ENCODE measurements around the gene SIRT7. TPM values are rescaled to one million over a fixed set of nuclear protein-coding genes. Genes with fewer than 3 reads are reported as not detected.

The SIRT7 gene
- total RNA-seq, 3 donors from 2014 or later, result 41.1 to 47.2 (median 46.3) TPM

DNA sequence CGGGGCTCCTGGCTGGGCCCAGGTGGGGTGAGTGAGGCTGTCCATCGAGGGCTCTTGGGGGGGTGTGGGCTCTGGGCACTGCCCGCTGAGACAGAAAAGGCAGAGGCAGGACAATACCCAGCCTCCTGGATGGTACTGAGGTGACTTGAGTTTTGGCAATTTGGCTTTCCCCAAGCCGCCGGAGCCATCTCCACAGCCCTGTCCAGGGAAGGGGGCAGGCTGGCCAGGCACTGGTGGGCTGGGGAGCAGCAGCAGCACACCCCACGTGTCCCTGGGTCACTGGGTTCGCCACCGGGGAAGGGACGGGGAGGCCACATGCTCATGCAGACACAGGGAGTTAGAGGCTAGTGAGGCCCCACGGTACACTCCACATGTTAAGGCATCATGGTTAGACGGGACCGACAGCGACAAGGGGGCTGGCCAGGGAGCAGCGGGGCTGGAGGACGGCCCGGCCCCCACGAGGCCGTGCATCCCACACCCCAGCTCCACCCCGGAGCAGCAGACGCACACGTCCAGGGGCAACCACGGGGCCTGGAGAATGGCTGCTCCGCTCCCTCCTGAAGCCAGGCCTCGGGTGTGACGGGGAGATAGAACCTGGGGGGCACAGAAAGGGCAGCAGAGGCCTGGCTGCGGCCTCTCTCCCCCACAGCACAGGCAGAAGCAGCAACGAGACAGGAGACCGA, 49.8 kb downstream of the SIRT7 start:
- no peak for DNase-seq
- ATAC-seq, result no peak
- H3K27me3 Mint-ChIP-seq (ENCODE audit: low read depth), result no peaks in the 10 kb centered on the region
- no peaks in the 10 kb centered on the region for H3K9me3 Mint-ChIP-seq
- no peak overlapping the region for H3K4me3 Mint-ChIP-seq
- H3K36me3 Mint-ChIP-seq (ENCODE audit: insufficient read depth), result peaks cover 9% of the 10 kb centered on the region
- H3K4me1 Mint-ChIP-seq (ENCODE audit: low read depth), result peaks cover 35% of the 10 kb centered on the region

- Mint-ChIP-seq H3K27me3 (ENCODE audit: low read depth) (no peaks in the 10 kb centered on the region), H3K4me1 (ENCODE audit: low read depth) (peaks cover 36% of the 10 kb centered on the region), H3K36me3 (ENCODE audit: insufficient read depth) (peaks cover 14% of the 10 kb centered on the region), H3K4me3 (peak overlapping the region; percentile 21), H3K9me3 (no peaks in the 10 kb centered on the region)
- no peak for DNase-seq
- no peak for ATAC-seq
These were observed 50.6 kb downstream of the SIRT7 start for GRCh38 chr17:81867170-81867990.

- no peak for DNase-seq
- H3K4me3 Mint-ChIP-seq, result no peak overlapping the region
These were observed 51.4 kb downstream of the SIRT7 start for GRCh38 chr17:81866440-81867169.

DNA sequence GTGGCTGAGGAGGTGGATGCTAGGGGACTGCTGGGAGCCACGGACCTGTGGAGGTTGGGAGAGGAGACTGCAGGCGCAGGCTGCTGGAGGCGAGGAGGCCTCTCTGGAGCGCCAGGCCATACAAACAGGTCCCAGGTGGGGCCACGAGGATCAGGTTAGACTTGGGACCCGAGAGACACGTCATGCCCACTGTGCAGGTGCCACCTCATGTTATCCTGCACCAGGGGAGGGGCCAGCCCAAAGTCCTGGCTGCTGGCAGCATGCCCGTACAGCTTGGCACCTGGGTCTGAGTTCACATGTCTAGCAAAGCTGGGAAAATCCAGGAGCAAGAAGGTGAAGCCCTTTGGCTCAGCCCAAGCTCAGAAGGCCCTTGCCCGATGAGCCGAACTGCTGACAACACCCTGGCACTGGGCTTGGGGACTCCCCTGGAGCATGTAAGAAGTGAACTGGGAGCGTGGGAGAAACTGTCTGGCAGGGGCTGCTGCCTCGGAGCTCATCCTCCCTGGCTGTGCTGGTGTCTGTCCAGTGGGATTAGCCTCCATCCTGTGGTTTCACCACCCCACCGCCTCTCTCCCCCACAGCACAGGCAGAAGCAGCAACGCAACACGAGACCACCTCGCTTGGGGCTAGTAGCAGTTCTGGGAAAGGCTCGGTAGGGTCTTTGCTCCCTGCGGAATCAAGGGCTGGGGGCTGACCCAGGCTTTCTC, 52.1 kb downstream of the SIRT7 start:
- no peak for DNase-seq
- H3K27me3 Mint-ChIP-seq (ENCODE audit: low read depth), result no peaks in the 10 kb centered on the region
- no peak overlapping the region for H3K4me3 Mint-ChIP-seq
- H3K9me3 Mint-ChIP-seq, result no peaks in the 10 kb centered on the region
- H3K36me3 Mint-ChIP-seq (ENCODE audit: insufficient read depth), result peaks cover 14% of the 10 kb centered on the region
- H3K4me1 Mint-ChIP-seq (ENCODE audit: low read depth), result peaks cover 36% of the 10 kb centered on the region
- ATAC-seq, result no peak

More at GRCh38 chr17:81866440-81867169, 51.4 kb downstream of the SIRT7 start:
- no peak for ATAC-seq
- peaks cover 14% of the 10 kb centered on the region for H3K36me3 Mint-ChIP-seq (ENCODE audit: insufficient read depth)
- H3K27me3 Mint-ChIP-seq (ENCODE audit: low read depth), result no peaks in the 10 kb centered on the region
- peaks cover 36% of the 10 kb centered on the region for H3K4me1 Mint-ChIP-seq (ENCODE audit: low read depth)
- H3K9me3 Mint-ChIP-seq, result no peaks in the 10 kb centered on the region

GRCh38 chr17:81865358-81865732, 52.6 kb downstream of the SIRT7 start:
- H3K9me3 Mint-ChIP-seq, result no peaks in the 10 kb centered on the region
- no peaks in the 10 kb centered on the region for H3K27me3 Mint-ChIP-seq (ENCODE audit: low read depth)
- ATAC-seq (no peak), DNase-seq (no peak)
- peaks cover 14% of the 10 kb centered on the region for H3K36me3 Mint-ChIP-seq (ENCODE audit: insufficient read depth)
- H3K4me3 Mint-ChIP-seq, result no peak overlapping the region
- peaks cover 36% of the 10 kb centered on the region for H3K4me1 Mint-ChIP-seq (ENCODE audit: low read depth)

- Mint-ChIP-seq H3K9me3 (no peaks in the 10 kb centered on the region), H3K27me3 (ENCODE audit: low read depth) (no peaks in the 10 kb centered on the region), H3K4me1 (ENCODE audit: low read depth) (peaks cover 35% of the 10 kb centered on the region), H3K4me3 (peak overlapping the region; percentile 80), H3K36me3 (ENCODE audit: insufficient read depth) (peaks cover 14% of the 10 kb centered on the region)
- no peak for DNase-seq
- ATAC-seq, result no peak
These were observed 53.9 kb downstream of the SIRT7 start for GRCh38 chr17:81863833-81864768.

GRCh38 chr17:81863123-81863675, 54.8 kb downstream of the SIRT7 start:
- ATAC-seq (no peak), DNase-seq (no peak)
- no peaks in the 10 kb centered on the region for H3K9me3 Mint-ChIP-seq
- H3K4me3 Mint-ChIP-seq, result peak overlapping the region; percentile 80
- H3K27me3 Mint-ChIP-seq (ENCODE audit: low read depth), result no peaks in the 10 kb centered on the region
- peaks cover 14% of the 10 kb centered on the region for H3K36me3 Mint-ChIP-seq (ENCODE audit: insufficient read depth)
- H3K4me1 Mint-ChIP-seq (ENCODE audit: low read depth), result peaks cover 40% of the 10 kb centered on the region

Other genes with a start within 250 kb of the SIRT7 start
- gene ARL16, start 234.4 kb downstream of the SIRT7 start, total RNA-seq, result 10 to 100 TPM; 27.3 to 38.6 (median 27.9) TPM
- gene HGS, start 234.2 kb downstream of the SIRT7 start, total RNA-seq, result 100 to 1,000 TPM; 146 to 162 (median 147) TPM
- gene MRPL12, start 214.8 kb downstream of the SIRT7 start, total RNA-seq, result 100 to 1,000 TPM; 294 to 372 (median 359) TPM
- 10 to 100 TPM; 29.9 to 47.8 (median 38.8) TPM for gene SLC25A10, start 205.9 kb downstream of the SIRT7 start, total RNA-seq
- not detected for gene GCGR, start 114.0 kb downstream of the SIRT7 start, total RNA-seq
- 100 to 1,000 TPM; 100 to 112 (median 110) TPM for gene MCRIP1, start 84.9 kb downstream of the SIRT7 start, total RNA-seq
- not detected for gene PPP1R27, start 83.1 kb downstream of the SIRT7 start, total RNA-seq
- 100 to 1,000 TPM; 442 to 487 (median 478) TPM for gene P4HB, start 57.6 kb downstream of the SIRT7 start, total RNA-seq
- gene ARHGDIA, start 46.8 kb downstream of the SIRT7 start, total RNA-seq, result 100 to 1,000 TPM; 789 to 858 (median 821) TPM
- 100 to 1,000 TPM; 321 to 369 (median 324) TPM for gene ALYREF, start 26.6 kb downstream of the SIRT7 start, total RNA-seq
- gene ANAPC11, start 26.5 kb downstream of the SIRT7 start, total RNA-seq, result 100 to 1,000 TPM; 128 to 157 (median 153) TPM
- gene NPB, start 15.9 kb downstream of the SIRT7 start, total RNA-seq, result under 1 TPM in 2 of 3 donors, not detected in 1; 0.14 to 0.24 TPM
- 10 to 100 TPM; 23.5 to 25.8 (median 25.7) TPM for gene PCYT2, start 6.8 kb downstream of the SIRT7 start, total RNA-seq
- gene MAFG, start 9.6 kb upstream of the SIRT7 start, total RNA-seq, result 10 to 100 TPM; 42.9 to 50.9 (median 43.4) TPM
- gene PYCR1, start 19.1 kb upstream of the SIRT7 start, total RNA-seq, result 100 to 1,000 TPM; 192 to 199 (median 194) TPM
- not detected for gene MYADML2, start 29.1 kb upstream of the SIRT7 start, total RNA-seq
- gene NOTUM, start 43.0 kb upstream of the SIRT7 start, total RNA-seq, result under 1 TPM; 0.40 to 0.56 (median 0.41) TPM
- 10 to 100 TPM; 41.4 to 41.9 (median 41.6) TPM for gene ASPSCR1, start 59.5 kb upstream of the SIRT7 start, total RNA-seq
- gene CENPX, start 104.7 kb upstream of the SIRT7 start, total RNA-seq, result 100 to 1,000 TPM; 145 to 189 (median 183) TPM
- gene LRRC45, start 105.1 kb upstream of the SIRT7 start, total RNA-seq, result 10 to 100 TPM; 19.5 to 31.4 (median 30.8) TPM
- gene RAC3, start 113.5 kb upstream of the SIRT7 start, total RNA-seq, result 1 to 10 TPM; 4.1 to 7.7 (median 4.8) TPM
- gene DCXR, start 119.5 kb upstream of the SIRT7 start, total RNA-seq, result 10 to 100 TPM; 74.2 to 88.6 (median 76.9) TPM
- gene RFNG, start 133.6 kb upstream of the SIRT7 start, total RNA-seq, result 10 to 100 TPM; 20.3 to 21.5 (median 20.4) TPM
- 100 to 1,000 TPM; 172 to 183 (median 177) TPM for gene GPS1, start 133.7 kb upstream of the SIRT7 start, total RNA-seq
- 100 to 1,000 TPM; 323 to 369 (median 326) TPM for gene DUS1L, start 147.6 kb upstream of the SIRT7 start, total RNA-seq
- gene FASN, start 180.1 kb upstream of the SIRT7 start, total RNA-seq, result 100 to 1,000 TPM; 365 to 468 (median 403) TPM

All from activated T-cell treated with anti-CD3 and anti-CD28 coated beads, Interleukin-2, amount 50 U/mL, for 4 hours (primary cell).